Measurements from ENCODE around the gene LIPJ. TPM values are rescaled to one million over a fixed set of nuclear protein-coding genes. Genes with fewer than 3 reads are reported as not detected.

The LIPJ gene
- total RNA-seq, 1 experiment from 2014 or later, result not detected

DNA sequence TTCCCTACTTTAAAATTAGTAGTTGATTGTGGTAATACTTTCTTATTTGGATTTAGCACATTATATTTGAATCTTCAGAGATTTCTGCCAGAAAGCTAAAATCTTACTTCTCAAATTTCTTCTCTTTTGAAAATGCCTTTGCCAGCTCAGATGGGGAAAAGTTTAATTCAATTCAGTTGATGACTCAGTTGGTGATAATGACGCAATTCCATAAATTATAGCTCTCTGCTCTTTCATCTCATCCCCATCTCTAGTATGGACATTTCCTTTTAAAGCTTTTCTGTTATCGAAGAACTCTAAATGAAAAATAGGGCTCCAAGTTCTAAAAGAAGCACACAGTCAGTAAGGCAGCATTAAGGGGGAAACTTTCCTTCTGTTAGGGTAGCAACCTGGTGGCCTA is 28.9 kb upstream of the LIPJ start:
- Histone ChIP-seq H3K9me3 (replicated peaks) (no peaks in the 10 kb centered on the region), H3K4me1 (replicated peaks) (no peaks in the 10 kb centered on the region), H3K4me3 (no peak overlapping the region), H3K36me3 (no peaks in the 10 kb centered on the region), H3K27me3 (replicated peaks) (no peaks in the 10 kb centered on the region), H3K27ac (no peak overlapping the region)
- no peak for DNase-seq (ENCODE audit: low read depth in 1 of 2, low spot score in 2 of 2)

DNA sequence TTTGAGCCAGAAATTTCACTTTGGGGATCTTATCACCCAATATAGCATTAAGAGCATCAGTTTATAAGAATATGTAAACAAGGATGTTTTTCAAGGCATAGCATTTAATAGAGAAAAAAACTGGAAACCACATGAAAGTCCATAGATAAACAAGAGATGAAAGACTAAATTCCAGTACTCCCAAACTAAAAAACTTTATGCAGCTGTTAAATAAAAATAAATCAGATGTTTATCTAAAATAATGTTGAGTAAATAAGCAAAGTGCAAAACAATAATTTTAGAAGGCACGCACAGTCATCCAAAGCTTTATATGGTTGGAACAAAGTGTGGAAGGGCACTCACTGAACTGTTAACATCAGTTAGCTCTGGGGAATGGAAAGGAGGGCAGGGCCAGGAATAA is 24.4 kb upstream of the LIPJ start:
- H3K4me1 ChIP-seq (replicated peaks), result no peaks in the 10 kb centered on the region
- H3K27me3 ChIP-seq (replicated peaks), result peaks cover 6% of the 10 kb centered on the region; the same call in 1 of the 2 replicates
- H3K36me3 ChIP-seq, result no peaks in the 10 kb centered on the region
- H3K4me3 ChIP-seq, result no peak overlapping the region
- no peaks in the 10 kb centered on the region for H3K9me3 ChIP-seq (replicated peaks)
- no peak for DNase-seq (ENCODE audit: low read depth in 1 of 2, low spot score in 2 of 2)
- no peak overlapping the region for H3K27ac ChIP-seq

DNA sequence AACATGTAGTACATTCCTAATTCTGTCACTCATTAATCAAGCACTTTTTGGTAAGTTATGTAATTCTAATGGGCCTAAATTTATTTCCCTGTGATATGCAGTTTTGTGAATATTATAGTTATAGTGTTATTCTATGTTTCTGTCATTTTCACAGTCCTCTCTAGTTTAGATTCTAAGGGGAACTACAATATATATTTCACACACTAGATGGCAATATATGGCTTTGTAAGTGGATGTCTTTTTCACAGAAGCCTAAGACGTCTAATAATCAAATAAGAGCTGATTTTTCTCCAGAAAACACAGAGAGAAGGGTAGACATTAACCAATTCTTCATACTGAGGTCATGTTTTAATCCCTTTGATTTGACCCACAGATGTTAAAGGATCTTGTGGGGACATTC is 21.5 kb upstream of the LIPJ start:
- H3K27ac ChIP-seq, result no peak overlapping the region
- no peak overlapping the region for H3K4me3 ChIP-seq
- no peaks in the 10 kb centered on the region for H3K36me3 ChIP-seq
- no peak for DNase-seq (ENCODE audit: low read depth in 1 of 2, low spot score in 2 of 2)
- H3K4me1 ChIP-seq (replicated peaks), result no peaks in the 10 kb centered on the region
- H3K27me3 ChIP-seq (replicated peaks), result peaks cover 6% of the 10 kb centered on the region; the same call in 1 of the 2 replicates
- H3K9me3 ChIP-seq (replicated peaks), result no peaks in the 10 kb centered on the region

DNA sequence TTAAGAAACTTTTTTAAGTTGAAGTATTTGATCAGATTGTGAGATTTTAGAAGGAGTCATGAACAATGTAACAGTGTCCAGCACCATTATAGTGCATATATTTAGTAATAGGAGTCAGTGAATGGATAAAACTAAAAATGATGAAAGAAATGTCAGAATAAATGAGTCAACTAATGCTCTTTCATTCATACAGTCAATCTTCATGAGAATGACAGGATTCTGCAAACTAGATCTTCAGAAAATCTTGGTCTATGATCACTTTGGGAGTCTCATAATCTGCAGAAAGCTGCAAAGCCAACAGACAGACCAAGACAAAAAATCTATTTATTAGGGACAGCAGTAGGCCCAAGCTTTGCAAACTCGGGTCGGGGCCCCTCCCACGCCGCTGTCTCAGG is 4.2 kb upstream of the LIPJ start:
- H3K27me3 ChIP-seq (replicated peaks), result no peaks in the 10 kb centered on the region; the same call in 1 of the 2 replicates
- H3K4me1 ChIP-seq (replicated peaks), result no peaks in the 10 kb centered on the region
- DNase-seq (ENCODE audit: low read depth in 1 of 2, low spot score in 2 of 2), result no peak
- H3K9me3 ChIP-seq (replicated peaks), result no peaks in the 10 kb centered on the region
- H3K4me3 ChIP-seq, result no peak overlapping the region
- H3K36me3 ChIP-seq, result no peaks in the 10 kb centered on the region
- no peak overlapping the region for H3K27ac ChIP-seq

DNA sequence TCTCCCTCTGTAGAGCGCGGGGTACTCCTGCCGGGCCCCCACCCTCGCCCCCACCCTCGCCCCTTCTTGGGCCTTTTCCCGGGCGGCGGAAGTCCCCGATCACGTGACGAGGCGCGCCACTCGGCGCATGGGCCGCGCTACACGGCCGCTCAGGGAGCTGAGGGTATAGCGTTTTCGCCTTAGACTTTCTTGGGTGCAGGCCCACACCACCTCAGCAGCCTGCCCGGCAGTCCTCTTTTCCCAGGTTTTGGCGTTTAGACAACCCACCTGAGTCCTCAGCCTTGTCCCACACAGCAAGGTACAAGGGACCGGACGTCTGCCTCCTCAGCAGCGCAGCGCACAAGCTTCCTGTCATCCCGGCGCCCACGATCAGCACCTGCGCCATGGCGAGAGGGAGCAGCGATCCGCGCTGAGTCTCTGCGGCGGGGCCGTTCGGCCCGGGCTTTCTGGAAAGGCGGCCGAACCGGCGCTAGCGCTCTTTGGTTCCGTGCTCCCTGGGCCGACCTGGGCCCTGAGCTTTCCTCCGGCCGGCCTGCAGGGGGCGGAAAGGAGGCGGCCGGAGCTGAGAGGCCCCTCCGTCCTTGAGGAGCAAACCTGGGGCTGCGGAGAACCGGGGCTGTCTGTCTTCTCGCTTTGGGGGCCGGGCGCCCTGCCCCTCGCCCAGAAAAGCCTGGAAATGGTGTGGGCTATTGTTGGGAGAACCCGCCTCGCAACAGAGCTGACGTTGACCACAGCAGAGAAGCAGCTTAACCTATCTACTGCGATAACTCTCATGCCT is 3.6 kb upstream of the LIPJ start, which contains the start of gene RNLS:
Gene RNLS (minus strand): TSS at position 513 of the 778 bp plus-strand sequence.
- H3K4me3 ChIP-seq, result no peak within 1 kb of the TSS
- no peak for DNase-seq (ENCODE audit: low read depth in 1 of 2, low spot score in 2 of 2)
- H3K27me3 ChIP-seq (replicated peaks), result no peaks in the 10 kb centered on the region; the same call in 1 of the 2 replicates
- H3K27ac ChIP-seq, result no peak within 1 kb of the TSS
- no peaks in the 10 kb centered on the region for H3K4me1 ChIP-seq (replicated peaks)
- no peaks in the 10 kb centered on the region for H3K36me3 ChIP-seq
- H3K9me3 ChIP-seq (replicated peaks), result no peaks in the 10 kb centered on the region

DNA sequence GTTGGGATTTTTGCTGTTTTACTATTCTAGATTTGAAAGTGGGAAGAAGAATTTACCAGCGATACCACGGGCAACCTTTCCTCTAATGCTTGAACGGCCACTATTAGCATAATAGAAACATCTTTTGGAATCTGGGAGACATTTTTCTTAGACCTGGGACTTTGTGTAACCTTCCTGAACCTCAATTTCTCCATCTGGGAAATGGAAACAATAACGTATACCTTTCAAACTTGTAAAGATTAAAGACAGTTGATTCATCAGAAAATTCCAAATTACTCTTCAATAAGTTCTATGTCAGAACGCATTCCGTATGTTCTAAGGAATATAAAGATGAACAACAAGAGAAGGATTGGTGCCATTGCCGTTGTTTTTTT is 3.0 kb upstream of the LIPJ start:
- Histone ChIP-seq H3K9me3 (replicated peaks) (no peaks in the 10 kb centered on the region), H3K27ac (no peak overlapping the region), H3K4me1 (replicated peaks) (no peaks in the 10 kb centered on the region), H3K36me3 (no peaks in the 10 kb centered on the region), H3K27me3 (replicated peaks) (no peaks in the 10 kb centered on the region; the same call in 1 of the 2 replicates), H3K4me3 (no peak overlapping the region)
- DNase-seq (ENCODE audit: low read depth in 1 of 2, low spot score in 2 of 2), result no peak

DNA sequence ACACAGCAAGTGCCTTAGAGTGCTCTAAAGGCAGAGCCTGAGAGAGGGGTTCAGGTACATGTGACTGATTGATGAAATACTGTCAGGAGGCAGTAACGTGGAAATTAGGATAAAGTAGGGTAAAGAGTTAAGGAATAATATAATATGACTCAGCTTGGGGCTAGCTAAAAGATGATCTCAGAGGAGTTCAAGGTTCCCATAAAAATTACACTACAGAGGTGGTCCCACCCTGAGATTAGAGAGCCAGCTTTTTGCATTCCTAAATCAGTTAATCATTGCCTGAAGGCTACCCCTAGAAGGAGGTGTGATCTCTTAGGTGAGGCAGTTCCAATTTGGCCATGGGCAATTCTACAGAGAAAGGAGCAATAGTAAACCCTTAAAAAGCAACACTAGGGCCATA is 5.8 kb downstream of the LIPJ start:
- Histone ChIP-seq H3K4me3 (no peak overlapping the region), H3K27ac (no peak overlapping the region), H3K4me1 (replicated peaks) (no peaks in the 10 kb centered on the region), H3K36me3 (no peaks in the 10 kb centered on the region), H3K9me3 (replicated peaks) (no peaks in the 10 kb centered on the region), H3K27me3 (replicated peaks) (0 out of 2 replicates have a peak, but pooled peaks cover 5% of the 10 kb centered on the region)
- no peak for DNase-seq (ENCODE audit: low read depth in 1 of 2, low spot score in 2 of 2)

DNA sequence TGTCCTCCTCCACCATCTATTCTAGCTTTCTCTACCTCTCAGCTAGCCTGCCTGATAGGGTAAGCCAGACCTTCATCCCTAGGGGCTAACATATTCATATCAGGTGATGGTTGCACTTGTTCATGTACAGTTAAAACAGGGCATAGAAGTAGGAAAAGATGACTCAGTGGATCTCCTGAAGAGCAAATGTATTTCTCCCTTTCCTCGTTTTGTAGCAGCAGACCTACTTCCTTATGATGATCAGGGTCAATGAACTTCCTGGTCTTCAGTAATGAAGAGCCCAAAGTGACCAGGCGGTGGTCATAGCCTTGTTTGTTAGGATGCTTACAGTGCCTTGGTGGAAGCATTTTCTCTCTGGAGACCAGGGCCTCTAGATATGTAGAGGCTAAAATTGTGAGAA is 6.3 kb downstream of the LIPJ start:
- Histone ChIP-seq H3K27ac (no peak overlapping the region), H3K27me3 (replicated peaks) (0 out of 2 replicates have a peak, but pooled peaks cover 5% of the 10 kb centered on the region), H3K4me1 (replicated peaks) (no peaks in the 10 kb centered on the region), H3K9me3 (replicated peaks) (no peaks in the 10 kb centered on the region), H3K36me3 (no peaks in the 10 kb centered on the region), H3K4me3 (no peak overlapping the region)
- no peak for DNase-seq (ENCODE audit: low read depth in 1 of 2, low spot score in 2 of 2)

DNA sequence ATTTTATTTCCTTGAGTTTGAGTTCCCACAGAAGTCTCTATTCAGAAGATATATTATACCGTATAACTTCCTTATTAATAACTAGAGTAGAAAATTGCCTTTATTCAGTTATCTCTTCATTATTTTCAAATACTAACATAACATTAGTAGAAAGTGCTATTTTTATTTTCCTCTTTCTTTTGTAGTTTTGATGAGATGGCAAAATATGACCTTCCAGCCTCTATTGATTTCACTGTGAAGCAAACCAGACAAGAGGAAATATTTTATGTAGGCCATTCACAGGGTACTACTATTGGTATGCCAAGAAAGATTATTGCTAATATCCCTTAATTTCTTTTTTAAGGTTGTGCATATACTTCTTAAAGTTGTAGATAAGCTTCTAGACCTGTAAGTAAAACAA is 7.9 kb downstream of the LIPJ start:
- DNase-seq (ENCODE audit: low read depth in 1 of 2, low spot score in 2 of 2), result no peak
- Histone ChIP-seq H3K27ac (no peak overlapping the region), H3K9me3 (replicated peaks) (no peaks in the 10 kb centered on the region), H3K36me3 (no peaks in the 10 kb centered on the region), H3K4me1 (replicated peaks) (no peaks in the 10 kb centered on the region), H3K4me3 (no peak overlapping the region), H3K27me3 (replicated peaks) (0 out of 2 replicates have a peak, but pooled peaks cover 4% of the 10 kb centered on the region)

DNA sequence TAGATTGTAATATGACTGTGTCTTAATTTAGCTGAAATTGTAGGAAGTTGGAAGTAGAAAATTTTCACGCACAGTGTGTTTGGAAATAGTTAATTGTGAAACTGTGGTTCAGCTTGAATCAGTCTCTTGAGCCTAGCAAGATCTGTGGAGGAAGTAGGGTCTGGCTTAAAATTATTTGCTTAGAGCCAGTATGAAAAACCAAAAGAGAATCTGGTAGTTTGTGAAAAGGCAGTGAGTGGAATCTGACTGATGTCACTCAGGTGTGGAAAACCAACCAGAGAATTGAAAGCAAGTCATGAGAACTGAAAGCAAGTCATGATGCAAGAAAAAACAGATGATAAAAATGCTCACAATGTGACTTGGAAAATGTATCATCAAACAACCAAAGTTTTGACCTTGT is 11.5 kb downstream of the LIPJ start:
- no peaks in the 10 kb centered on the region for H3K36me3 ChIP-seq
- no peak overlapping the region for H3K27ac ChIP-seq
- DNase-seq (ENCODE audit: low read depth in 1 of 2, low spot score in 2 of 2), result no peak
- no peaks in the 10 kb centered on the region for H3K27me3 ChIP-seq (replicated peaks)
- no peaks in the 10 kb centered on the region for H3K9me3 ChIP-seq (replicated peaks)
- H3K4me3 ChIP-seq, result no peak overlapping the region
- H3K4me1 ChIP-seq (replicated peaks), result no peaks in the 10 kb centered on the region

DNA sequence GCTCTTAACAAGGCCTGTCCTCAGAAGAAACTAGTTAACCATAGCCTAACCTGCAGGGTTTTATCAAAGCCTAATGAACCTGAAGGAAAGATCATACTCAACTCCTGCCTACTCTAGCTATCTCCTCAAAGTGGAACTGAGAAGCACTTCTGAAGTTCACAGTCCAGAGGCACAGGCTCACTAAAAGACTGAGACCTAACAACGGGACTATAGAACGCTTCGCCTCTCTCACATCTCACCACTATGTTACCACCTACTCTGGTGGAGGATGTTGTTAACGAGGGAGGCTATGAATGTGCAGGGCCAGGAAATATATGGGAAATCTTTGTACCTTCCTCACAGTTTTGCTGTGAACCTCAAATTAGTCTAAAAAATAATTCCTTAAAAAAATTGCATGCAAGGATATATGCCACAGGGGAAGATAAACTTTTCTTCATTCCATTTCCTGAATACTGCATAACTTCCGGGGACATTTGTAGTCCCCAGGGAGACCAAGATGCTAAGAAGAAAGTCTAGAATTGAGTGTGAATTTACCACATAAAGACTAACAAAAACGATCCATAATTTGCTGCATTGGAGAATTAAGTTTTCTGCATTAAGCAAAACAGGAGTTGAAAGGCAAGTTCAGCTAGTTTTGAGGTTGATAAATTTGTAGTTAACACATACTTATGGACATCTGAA is 21.6 kb downstream of the LIPJ start:
- Histone ChIP-seq H3K27me3 (replicated peaks) (no peaks in the 10 kb centered on the region), H3K9me3 (replicated peaks) (no peaks in the 10 kb centered on the region)

DNA sequence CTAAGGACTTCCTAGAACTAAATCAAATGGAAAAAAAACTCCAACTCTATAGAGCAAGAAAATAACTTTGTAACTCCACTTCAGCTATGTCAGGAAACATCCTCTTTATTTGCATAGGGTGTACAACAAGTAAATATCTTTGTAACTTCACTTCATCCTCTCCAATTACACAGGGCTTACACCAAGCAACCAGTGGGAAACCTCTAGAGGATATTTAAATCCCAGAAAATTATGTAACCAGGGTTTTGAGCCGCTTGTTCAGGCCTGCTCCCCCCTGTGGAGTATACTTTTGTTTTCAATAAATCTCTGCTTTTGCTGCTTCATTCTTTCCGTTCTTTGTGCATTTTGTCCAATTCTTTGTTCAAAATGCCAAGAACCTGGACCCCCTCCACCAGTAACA is 22.2 kb downstream of the LIPJ start:
- Histone ChIP-seq H3K4me1 (replicated peaks) (no peaks in the 10 kb centered on the region), H3K9me3 (replicated peaks) (no peaks in the 10 kb centered on the region), H3K27me3 (replicated peaks) (no peaks in the 10 kb centered on the region), H3K36me3 (no peaks in the 10 kb centered on the region), H3K27ac (no peak overlapping the region), H3K4me3 (no peak overlapping the region)
- no peak for DNase-seq (ENCODE audit: low read depth in 1 of 2, low spot score in 2 of 2)

More for the DNA sequence above, 21.6 kb downstream of the LIPJ start:
- no peak overlapping the region for H3K4me3 ChIP-seq
- no peak for DNase-seq (ENCODE audit: low read depth in 1 of 2, low spot score in 2 of 2)
- no peak overlapping the region for H3K27ac ChIP-seq
- H3K4me1 ChIP-seq (replicated peaks), result no peaks in the 10 kb centered on the region
- no peaks in the 10 kb centered on the region for H3K36me3 ChIP-seq

DNA sequence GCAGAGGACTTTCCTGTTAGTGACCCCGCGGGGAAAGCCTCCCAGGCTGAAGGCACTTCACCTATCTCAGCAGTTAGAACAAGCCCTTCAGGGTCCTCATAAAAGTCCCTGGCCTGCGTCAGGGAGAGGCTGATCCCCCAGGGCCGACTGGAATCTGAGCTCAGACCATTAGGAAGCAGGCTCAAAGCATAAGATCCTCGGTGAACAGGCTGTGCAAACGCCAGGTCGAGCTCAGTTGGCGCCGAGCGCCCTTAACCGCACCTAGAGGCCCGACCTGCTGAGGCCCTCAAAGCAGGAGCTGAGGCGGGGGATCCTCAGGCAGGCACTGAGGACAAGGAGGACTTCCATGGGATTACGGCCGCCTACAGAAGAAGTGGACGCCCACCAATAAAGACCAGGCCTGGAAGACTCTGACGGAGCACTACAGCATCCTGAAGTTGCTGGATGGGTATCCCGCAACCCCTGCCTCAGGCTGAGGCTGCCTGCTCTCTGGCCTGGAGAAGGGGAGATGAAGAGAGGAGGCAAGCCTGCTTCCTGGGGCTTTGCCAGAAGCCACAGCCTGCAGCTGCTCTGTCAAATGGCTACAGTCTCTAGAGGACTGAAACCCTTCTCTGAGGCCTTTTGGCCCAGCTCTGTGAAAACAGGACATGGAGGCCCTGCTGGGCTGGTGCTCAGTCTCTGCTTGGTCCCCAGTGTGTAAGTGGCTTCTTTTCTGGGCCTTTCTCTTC is 29.9 kb downstream of the LIPJ start:
- DNase-seq (ENCODE audit: low read depth in 1 of 2, low spot score in 2 of 2), result no peak
- no peak overlapping the region for H3K4me3 ChIP-seq
- H3K4me1 ChIP-seq (replicated peaks), result no peaks in the 10 kb centered on the region
- no peak overlapping the region for H3K27ac ChIP-seq
- no peaks in the 10 kb centered on the region for H3K36me3 ChIP-seq
- no peaks in the 10 kb centered on the region for H3K27me3 ChIP-seq (replicated peaks)
- H3K9me3 ChIP-seq (replicated peaks), result no peaks in the 10 kb centered on the region

DNA sequence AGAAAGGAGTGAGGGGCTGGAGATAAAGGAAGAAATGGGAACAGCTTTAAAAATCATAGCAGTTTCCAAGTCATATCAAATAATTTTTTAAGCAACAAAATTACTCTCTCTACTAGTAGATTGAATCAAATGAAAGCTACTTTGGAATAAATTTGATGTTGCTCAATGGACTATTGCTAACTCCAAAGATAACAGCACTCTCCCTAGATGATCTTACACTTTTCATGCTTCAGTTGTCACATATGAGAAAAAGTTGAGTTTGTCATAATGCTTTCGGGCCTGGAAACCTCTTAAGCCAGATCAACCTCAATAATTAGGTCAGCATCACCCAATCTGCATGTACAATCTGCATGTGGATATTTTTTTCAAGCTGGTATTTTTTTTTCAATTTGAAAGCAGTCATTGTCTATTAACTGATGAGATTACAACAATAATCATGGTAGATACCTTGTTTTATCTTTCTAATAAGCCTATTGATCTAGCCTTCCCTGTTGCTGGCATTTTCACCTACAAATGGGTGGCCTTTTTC is 31.3 kb downstream of the LIPJ start:
- Histone ChIP-seq H3K4me3 (no peak overlapping the region), H3K27me3 (replicated peaks) (no peaks in the 10 kb centered on the region), H3K36me3 (no peaks in the 10 kb centered on the region), H3K4me1 (replicated peaks) (no peaks in the 10 kb centered on the region), H3K9me3 (replicated peaks) (no peaks in the 10 kb centered on the region), H3K27ac (no peak overlapping the region)
- DNase-seq (ENCODE audit: low read depth in 1 of 2, low spot score in 2 of 2), result no peak
